ENCODE data around the gene ZNF621. TPM values are rescaled to one million over a fixed set of nuclear protein-coding genes. Genes with fewer than 3 reads are reported as not detected.

ZNF621 gene
- total and polyA plus RNA-seq, 9 of the 15 experiments (the other 6 are each of a cell fraction or from before 2014, with no cell fraction given) = 4.7 to 28.9 (median 20.6) TPM

DNA sequence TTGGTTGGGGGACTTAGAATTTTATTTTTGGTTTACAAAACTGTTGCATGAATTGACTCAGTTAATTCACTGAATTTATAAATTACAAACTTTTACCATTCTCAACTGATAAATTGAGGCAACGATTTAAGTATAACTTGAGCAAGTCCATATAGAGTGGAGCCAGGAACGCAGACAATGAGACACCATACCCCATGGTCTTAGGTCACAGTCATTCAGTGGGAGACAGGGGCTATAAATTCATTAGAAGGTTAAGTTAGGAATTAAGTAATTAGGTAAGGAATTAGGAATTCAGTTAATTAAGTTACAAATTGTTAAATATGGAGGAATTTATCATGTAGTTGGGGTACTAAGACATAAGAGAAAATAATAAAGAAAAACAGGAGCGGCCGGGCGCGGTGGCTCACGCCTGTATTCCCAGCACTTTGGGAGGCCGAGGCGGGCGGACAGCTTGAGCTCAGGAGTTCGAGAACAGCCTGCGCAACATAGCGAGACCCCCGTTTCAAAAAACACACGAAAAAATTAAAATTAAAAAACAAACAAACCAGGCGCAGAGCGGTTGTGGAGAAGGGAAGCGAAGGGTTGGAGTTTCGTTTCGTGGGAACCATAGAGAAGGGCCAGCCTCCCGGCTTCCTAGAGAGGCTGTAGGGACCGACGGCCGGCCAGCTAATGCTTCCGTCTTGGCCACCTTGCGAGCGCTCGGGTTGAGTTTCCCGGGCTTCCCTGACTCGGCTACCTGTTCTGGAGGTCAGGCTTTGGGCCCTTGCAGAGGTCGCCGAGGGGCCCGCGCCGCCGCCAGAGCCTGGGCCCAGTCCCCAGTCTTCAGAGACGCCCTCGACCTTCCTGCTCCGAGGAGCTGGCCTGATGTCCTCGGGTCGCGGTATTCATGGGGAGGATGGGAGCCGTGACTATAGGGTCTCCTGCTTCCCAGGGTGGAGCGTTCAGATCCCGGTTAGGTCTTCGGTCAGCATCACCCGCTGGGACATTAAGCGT is 48.0 kb upstream of the ZNF621 start, which contains the start of gene ZNF619 (continued):
- TF ChIP-seq ZNF76 (CRISPR knock-in tag; IDR thresholded peaks at IDR 0.05; ENCODE audit: borderline replicate concordance) (no peak), HNRNPLL (IDR thresholded peaks at IDR 0.05; ENCODE audit: low read depth, low read length, poor library complexity, severe bottlenecking) (peak; percentile 18), HCFC1 (IDR thresholded peaks at IDR 0.05; ENCODE audit: low read depth, low read length) (peak; percentile 68), ZSCAN29 (IDR thresholded peaks at IDR 0.05) (peak; percentile 68; the same call in 1 of the 2 replicates), SPI1 (IDR thresholded peaks at IDR 0.05; ENCODE audit: borderline replicate concordance, low read depth, low read length) (0 out of 2 replicates have a peak, but pooled peaks have one; percentile 2), HDAC1 (IDR thresholded peaks at IDR 0.05) (peak in 1 of 2 experiments; percentile 49; a peak in 2 of 4 replicates), PHF8 (IDR thresholded peaks at IDR 0.05; ENCODE audit: borderline replicate concordance, low read length) (peak; percentile 93), TAF7 (tag; IDR thresholded peaks at IDR 0.05) (peak; percentile 72), ZNF584 (CRISPR knock-in tag; IDR thresholded peaks at IDR 0.05; ENCODE audit: low read depth) (no peak)
- TF ChIP-seq, protein P1, sequence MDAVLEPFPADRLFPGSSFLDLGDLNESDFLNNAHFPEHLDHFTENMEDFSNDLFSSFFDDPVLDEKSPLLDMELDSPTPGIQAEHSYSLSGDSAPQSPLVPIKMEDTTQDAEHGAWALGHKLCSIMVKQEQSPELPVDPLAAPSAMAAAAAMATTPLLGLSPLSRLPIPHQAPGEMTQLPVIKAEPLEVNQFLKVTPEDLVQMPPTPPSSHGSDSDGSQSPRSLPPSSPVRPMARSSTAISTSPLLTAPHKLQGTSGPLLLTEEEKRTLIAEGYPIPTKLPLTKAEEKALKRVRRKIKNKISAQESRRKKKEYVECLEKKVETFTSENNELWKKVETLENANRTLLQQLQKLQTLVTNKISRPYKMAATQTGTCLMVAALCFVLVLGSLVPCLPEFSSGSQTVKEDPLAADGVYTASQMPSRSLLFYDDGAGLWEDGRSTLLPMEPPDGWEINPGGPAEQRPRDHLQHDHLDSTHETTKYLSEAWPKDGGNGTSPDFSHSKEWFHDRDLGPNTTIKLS (IDR thresholded peaks at IDR 0.05; ENCODE audit: borderline replicate concordance, low read depth) = peak; percentile 80; the same call in 1 of the 2 replicates
- TF ChIP-seq, protein P2, sequence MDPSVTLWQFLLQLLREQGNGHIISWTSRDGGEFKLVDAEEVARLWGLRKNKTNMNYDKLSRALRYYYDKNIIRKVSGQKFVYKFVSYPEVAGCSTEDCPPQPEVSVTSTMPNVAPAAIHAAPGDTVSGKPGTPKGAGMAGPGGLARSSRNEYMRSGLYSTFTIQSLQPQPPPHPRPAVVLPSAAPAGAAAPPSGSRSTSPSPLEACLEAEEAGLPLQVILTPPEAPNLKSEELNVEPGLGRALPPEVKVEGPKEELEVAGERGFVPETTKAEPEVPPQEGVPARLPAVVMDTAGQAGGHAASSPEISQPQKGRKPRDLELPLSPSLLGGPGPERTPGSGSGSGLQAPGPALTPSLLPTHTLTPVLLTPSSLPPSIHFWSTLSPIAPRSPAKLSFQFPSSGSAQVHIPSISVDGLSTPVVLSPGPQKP (CRISPR knock-in tag; IDR thresholded peaks at IDR 0.05) = no peak
- TF ChIP-seq, protein P3, sequence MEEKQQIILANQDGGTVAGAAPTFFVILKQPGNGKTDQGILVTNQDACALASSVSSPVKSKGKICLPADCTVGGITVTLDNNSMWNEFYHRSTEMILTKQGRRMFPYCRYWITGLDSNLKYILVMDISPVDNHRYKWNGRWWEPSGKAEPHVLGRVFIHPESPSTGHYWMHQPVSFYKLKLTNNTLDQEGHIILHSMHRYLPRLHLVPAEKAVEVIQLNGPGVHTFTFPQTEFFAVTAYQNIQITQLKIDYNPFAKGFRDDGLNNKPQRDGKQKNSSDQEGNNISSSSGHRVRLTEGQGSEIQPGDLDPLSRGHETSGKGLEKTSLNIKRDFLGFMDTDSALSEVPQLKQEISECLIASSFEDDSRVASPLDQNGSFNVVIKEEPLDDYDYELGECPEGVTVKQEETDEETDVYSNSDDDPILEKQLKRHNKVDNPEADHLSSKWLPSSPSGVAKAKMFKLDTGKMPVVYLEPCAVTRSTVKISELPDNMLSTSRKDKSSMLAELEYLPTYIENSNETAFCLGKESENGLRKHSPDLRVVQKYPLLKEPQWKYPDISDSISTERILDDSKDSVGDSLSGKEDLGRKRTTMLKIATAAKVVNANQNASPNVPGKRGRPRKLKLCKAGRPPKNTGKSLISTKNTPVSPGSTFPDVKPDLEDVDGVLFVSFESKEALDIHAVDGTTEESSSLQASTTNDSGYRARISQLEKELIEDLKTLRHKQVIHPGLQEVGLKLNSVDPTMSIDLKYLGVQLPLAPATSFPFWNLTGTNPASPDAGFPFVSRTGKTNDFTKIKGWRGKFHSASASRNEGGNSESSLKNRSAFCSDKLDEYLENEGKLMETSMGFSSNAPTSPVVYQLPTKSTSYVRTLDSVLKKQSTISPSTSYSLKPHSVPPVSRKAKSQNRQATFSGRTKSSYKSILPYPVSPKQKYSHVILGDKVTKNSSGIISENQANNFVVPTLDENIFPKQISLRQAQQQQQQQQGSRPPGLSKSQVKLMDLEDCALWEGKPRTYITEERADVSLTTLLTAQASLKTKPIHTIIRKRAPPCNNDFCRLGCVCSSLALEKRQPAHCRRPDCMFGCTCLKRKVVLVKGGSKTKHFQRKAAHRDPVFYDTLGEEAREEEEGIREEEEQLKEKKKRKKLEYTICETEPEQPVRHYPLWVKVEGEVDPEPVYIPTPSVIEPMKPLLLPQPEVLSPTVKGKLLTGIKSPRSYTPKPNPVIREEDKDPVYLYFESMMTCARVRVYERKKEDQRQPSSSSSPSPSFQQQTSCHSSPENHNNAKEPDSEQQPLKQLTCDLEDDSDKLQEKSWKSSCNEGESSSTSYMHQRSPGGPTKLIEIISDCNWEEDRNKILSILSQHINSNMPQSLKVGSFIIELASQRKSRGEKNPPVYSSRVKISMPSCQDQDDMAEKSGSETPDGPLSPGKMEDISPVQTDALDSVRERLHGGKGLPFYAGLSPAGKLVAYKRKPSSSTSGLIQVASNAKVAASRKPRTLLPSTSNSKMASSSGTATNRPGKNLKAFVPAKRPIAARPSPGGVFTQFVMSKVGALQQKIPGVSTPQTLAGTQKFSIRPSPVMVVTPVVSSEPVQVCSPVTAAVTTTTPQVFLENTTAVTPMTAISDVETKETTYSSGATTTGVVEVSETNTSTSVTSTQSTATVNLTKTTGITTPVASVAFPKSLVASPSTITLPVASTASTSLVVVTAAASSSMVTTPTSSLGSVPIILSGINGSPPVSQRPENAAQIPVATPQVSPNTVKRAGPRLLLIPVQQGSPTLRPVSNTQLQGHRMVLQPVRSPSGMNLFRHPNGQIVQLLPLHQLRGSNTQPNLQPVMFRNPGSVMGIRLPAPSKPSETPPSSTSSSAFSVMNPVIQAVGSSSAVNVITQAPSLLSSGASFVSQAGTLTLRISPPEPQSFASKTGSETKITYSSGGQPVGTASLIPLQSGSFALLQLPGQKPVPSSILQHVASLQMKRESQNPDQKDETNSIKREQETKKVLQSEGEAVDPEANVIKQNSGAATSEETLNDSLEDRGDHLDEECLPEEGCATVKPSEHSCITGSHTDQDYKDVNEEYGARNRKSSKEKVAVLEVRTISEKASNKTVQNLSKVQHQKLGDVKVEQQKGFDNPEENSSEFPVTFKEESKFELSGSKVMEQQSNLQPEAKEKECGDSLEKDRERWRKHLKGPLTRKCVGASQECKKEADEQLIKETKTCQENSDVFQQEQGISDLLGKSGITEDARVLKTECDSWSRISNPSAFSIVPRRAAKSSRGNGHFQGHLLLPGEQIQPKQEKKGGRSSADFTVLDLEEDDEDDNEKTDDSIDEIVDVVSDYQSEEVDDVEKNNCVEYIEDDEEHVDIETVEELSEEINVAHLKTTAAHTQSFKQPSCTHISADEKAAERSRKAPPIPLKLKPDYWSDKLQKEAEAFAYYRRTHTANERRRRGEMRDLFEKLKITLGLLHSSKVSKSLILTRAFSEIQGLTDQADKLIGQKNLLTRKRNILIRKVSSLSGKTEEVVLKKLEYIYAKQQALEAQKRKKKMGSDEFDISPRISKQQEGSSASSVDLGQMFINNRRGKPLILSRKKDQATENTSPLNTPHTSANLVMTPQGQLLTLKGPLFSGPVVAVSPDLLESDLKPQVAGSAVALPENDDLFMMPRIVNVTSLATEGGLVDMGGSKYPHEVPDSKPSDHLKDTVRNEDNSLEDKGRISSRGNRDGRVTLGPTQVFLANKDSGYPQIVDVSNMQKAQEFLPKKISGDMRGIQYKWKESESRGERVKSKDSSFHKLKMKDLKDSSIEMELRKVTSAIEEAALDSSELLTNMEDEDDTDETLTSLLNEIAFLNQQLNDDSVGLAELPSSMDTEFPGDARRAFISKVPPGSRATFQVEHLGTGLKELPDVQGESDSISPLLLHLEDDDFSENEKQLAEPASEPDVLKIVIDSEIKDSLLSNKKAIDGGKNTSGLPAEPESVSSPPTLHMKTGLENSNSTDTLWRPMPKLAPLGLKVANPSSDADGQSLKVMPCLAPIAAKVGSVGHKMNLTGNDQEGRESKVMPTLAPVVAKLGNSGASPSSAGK (IDR thresholded peaks at IDR 0.05) = peak; percentile 50
